Colonic mucosa (tissue), 4 donors: ENCODE data around the gene MLLT3. TPM values are rescaled to one million over a fixed set of nuclear protein-coding genes. Genes with fewer than 3 reads are reported as not detected.

Source experiments
- DNase-seq: peaks from one replicate; pipeline ENCODE4 v3.0.0-alpha.2; 2020
- H3K27ac ChIP-seq: fragments of 200-600 bp; one replicate; pipeline ENCODE4 v1.8.0; 2021
- H3K27me3 ChIP-seq: fragments of 200-600 bp; one replicate; pipeline ENCODE4 v1.8.0; 2021
- H3K36me3 ChIP-seq: fragments of 200-600 bp; one replicate; pipeline ENCODE4 v1.8.0; 2021
- H3K4me1 ChIP-seq: fragments of 200-600 bp; one replicate; pipeline ENCODE4 v1.8.0; 2021; ENCODE audit warnings: mild to moderate bottlenecking
- H3K4me3 ChIP-seq: fragments of 200-600 bp; one replicate; pipeline ENCODE4 v1.8.0; 2021
- H3K9ac ChIP-seq, 2 donors: one replicate each; pipeline ENCODE4 v1.7.0; 2013; ENCODE audit warnings: control low read depth in 2 of 2, low read depth in 2 of 2, low read length in 2 of 2
- H3K9me3 ChIP-seq: fragments of 200-600 bp; one replicate; pipeline ENCODE4 v1.8.0; 2021
- CTCF ChIP-seq: fragments of 200-600 bp; IDR thresholded peaks from one replicate; pipeline ENCODE4 v1.8.0; 2022; ENCODE audit warnings: antibody characterized with exemption, mild to moderate bottlenecking
- intact Hi-C: fragments of 100-400 bp; cut with DNase I; formaldehyde crosslinking; loops from one replicate; pipeline ENCODE4 v1.14.1; 2022
- total RNA-seq, 2 donors: library from RNA; stranded (reverse); fragmentation: NEBNext Ultra II Directional in 1 of 2; extraction: Animal tissue kit (Norgen Biotek cat#: 25700) in 1 of 2; gene quantifications; one replicate each; pipeline ENCODE4 v1.2.1, GENCODE V29; 2021
- donor health status: healthy.
- donor health status: DM: no; HTN: no; CAD: no.
- donor health status: DM: no; HTN: no; CAD: no.

MLLT3 gene
- total RNA-seq, 2 donors from 2014 or later: 44.6 to 65.2 TPM

DNA sequence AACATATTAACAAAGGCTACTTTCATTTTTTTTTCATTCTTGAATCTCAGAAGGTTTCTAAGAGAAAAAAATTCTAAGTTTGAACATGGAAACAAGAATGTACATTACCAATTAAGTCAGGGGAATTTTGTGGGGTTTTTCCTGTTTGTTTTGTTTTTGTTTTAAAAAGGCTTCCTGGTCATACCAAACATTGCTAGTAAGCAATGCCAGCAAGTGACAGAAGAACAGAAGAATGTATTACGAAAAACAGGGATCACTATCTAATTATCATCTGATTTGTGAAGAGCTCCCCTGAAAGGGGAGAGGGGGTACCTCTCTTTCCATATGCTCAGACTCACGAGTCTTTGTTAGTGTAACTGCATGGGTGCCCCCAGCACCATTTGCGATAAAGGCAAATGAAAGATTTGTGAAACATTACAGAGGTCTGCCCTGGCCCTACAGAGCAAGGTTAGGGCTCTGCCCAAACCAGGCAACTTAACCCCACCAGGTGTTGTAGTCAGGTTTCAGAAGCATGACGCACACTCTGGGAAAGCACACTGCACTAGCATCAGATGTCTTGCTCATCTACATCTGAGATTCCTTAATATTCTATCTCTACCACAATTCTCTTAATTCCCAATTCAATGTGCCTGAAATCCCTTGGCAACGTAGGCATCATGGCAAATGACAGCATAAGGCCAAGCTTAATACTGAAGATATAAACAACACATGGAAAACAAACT lies 268.2 kb downstream of the MLLT3 start:
- H3K4me3 ChIP-seq: no peak overlapping the region
- H3K9ac ChIP-seq: no peak overlapping the region
- no peaks in the 10 kb centered on the region for H3K9me3 ChIP-seq
- H3K4me1 ChIP-seq: no peaks in the 10 kb centered on the region
- no peak for DNase-seq
- intact Hi-C loops: loop anchor here (5.0 to 10.0 kb wide), 2 partner anchors 429 to 533 kb away; no protein-coding TSS in a partner anchor
- TF ChIP-seq CTCF: no peak
- no peak overlapping the region for H3K27ac ChIP-seq
- no peaks in the 10 kb centered on the region for H3K27me3 ChIP-seq
- H3K36me3 ChIP-seq: no peaks in the 10 kb centered on the region

- H3K9me3 ChIP-seq: no peaks in the 10 kb centered on the region
- H3K4me3 ChIP-seq: no peak overlapping the region
- TF ChIP-seq CTCF: no peak
- H3K27me3 ChIP-seq: no peaks in the 10 kb centered on the region
- DNase-seq: no peak
- no peak overlapping the region for H3K9ac ChIP-seq
- H3K4me1 ChIP-seq: no peaks in the 10 kb centered on the region
- intact Hi-C loops: loop anchor here (5.0 to 10.0 kb wide), 2 partner anchors 429 to 534 kb away; no protein-coding TSS in a partner anchor
- no peak overlapping the region for H3K27ac ChIP-seq
- no peaks in the 10 kb centered on the region for H3K36me3 ChIP-seq
These were observed 268.8 kb downstream of the MLLT3 start for GRCh38 chr9:20353524-20353923.

DNA sequence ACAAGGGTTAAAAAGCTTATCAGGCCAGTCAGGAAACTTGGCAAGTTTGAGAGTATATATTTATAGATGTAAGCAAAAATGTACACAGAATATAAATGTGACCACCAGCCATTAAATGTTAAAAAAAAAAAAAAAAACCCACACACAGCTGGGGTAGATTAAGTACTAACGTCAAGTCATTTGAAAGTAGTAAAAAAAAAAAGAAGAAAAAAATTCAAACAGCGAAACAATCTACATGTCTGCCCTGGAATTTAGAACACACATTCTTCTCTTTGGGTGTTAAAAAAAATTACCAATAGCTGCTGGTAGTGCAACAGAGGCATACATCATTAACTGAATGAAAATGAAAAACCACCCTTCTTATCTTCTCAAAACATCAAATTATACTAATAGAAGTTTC lies 269.7 kb downstream of the MLLT3 start:
- Histone ChIP-seq H3K9ac (no peak overlapping the region), H3K4me3 (no peak overlapping the region), H3K27ac (no peak overlapping the region), H3K36me3 (no peaks in the 10 kb centered on the region), H3K27me3 (no peaks in the 10 kb centered on the region), H3K9me3 (no peaks in the 10 kb centered on the region), H3K4me1 (no peaks in the 10 kb centered on the region)
- intact Hi-C loops: loop anchor here (5.0 to 10.0 kb wide), 2 partner anchors 428 to 535 kb away; no protein-coding TSS in a partner anchor
- no peak for TF ChIP-seq CTCF
- DNase-seq: no peak

DNA sequence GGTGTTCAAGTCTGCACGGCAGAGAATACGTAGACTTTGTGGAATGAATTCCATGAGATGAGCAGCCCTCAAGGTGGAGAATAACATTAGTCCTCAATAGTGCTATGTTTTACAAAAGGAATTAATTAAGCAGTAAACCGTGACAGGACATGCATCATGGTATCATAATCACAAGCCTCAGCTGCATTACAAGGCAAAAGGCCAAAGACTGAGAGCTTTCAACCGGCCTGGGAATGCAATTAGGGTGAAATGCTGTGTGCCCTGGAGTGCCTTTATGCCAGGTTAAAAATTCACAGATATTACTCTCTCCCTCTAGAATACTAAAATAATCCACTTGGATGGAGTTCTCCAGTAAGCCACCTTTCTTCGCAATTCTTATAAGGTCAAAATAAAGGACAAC lies 270.6 kb downstream of the MLLT3 start:
- no peaks in the 10 kb centered on the region for H3K4me1 ChIP-seq
- no peak for TF ChIP-seq CTCF
- intact Hi-C loops: loop anchor here (5.0 to 10.0 kb wide), 2 partner anchors 427 to 536 kb away; no protein-coding TSS in a partner anchor
- H3K36me3 ChIP-seq: no peaks in the 10 kb centered on the region
- H3K9ac ChIP-seq: no peak overlapping the region
- no peaks in the 10 kb centered on the region for H3K27me3 ChIP-seq
- no peak overlapping the region for H3K4me3 ChIP-seq
- H3K9me3 ChIP-seq: no peaks in the 10 kb centered on the region
- no peak for DNase-seq
- no peak overlapping the region for H3K27ac ChIP-seq

GRCh38 chr9:20349568-20349967 lies 272.7 kb downstream of the MLLT3 start:
- DNase-seq: no peak
- Histone ChIP-seq H3K4me3 (no peak overlapping the region), H3K9me3 (no peaks in the 10 kb centered on the region), H3K36me3 (no peaks in the 10 kb centered on the region), H3K9ac (no peak overlapping the region), H3K4me1 (no peaks in the 10 kb centered on the region), H3K27ac (no peak overlapping the region), H3K27me3 (no peaks in the 10 kb centered on the region)
- no peak for TF ChIP-seq CTCF
- intact Hi-C loops: no loop called here
